Measurements from ENCODE around the gene CD101.

The CD101 gene

GRCh38 chr1:117059334-117059677 lies 57.7 kb downstream of the CD101 start:
- peak; percentile 62 for DNase-seq

GRCh38 chr1:117059678-117060440 lies 58.3 kb downstream of the CD101 start, which contains the start of gene TTF2:
TSS of gene TTF2 (plus strand) at chr1:117060326. CDS start at chr1:117060347, 21 bp downstream.
- DNase-seq: peak; percentile 95

- no peak for DNase-seq
Measured at GRCh38 chr1:117060441-117061317, 59.1 kb downstream of the CD101 start.

- peak; percentile 24 for DNase-seq
Measured at GRCh38 chr1:117061986-117062415, 60.4 kb downstream of the CD101 start.

- DNase-seq: no peak
Measured at GRCh38 chr1:117066367-117066766, 64.8 kb downstream of the CD101 start.

- peak; percentile 24 for DNase-seq
Measured at GRCh38 chr1:117067533-117068370, 66.2 kb downstream of the CD101 start.

GRCh38 chr1:117068580-117068979 lies 67.0 kb downstream of the CD101 start:
- DNase-seq: no peak

GRCh38 chr1:117069220-117069844 lies 67.8 kb downstream of the CD101 start:
- no peak for DNase-seq

- DNase-seq: no peak
Measured at GRCh38 chr1:117070124-117070523, 68.6 kb downstream of the CD101 start.

- no peak for DNase-seq
Measured at GRCh38 chr1:117076648-117077047, 75.1 kb downstream of the CD101 start.

- peak; percentile 60 for DNase-seq
Measured at GRCh38 chr1:117077267-117077666, 75.7 kb downstream of the CD101 start.

GRCh38 chr1:117079737-117080136 lies 78.2 kb downstream of the CD101 start:
- DNase-seq: no peak

GRCh38 chr1:117084231-117084630 lies 82.7 kb downstream of the CD101 start:
- DNase-seq: no peak

All from activated naive CD4-positive, alpha-beta T cell treated with anti-CD3 and anti-CD28 coated beads, Interleukin-2, amount 50 U/mL, for 16 hours (primary cell).